ENCODE data around the gene ASB5. TPM values are rescaled to one million over a fixed set of nuclear protein-coding genes. Genes with fewer than 3 reads are reported as not detected.
"Not testable (repeated sequence)": the region's sequence is repeated elsewhere in the genome, so short reads cannot be mapped to it uniquely, and the experiment has no call there.

ASB5 gene
- total RNA-seq, 8 experiments from 2014 or later, result 0.28 to 0.33 TPM; not detected in 6

DNA sequence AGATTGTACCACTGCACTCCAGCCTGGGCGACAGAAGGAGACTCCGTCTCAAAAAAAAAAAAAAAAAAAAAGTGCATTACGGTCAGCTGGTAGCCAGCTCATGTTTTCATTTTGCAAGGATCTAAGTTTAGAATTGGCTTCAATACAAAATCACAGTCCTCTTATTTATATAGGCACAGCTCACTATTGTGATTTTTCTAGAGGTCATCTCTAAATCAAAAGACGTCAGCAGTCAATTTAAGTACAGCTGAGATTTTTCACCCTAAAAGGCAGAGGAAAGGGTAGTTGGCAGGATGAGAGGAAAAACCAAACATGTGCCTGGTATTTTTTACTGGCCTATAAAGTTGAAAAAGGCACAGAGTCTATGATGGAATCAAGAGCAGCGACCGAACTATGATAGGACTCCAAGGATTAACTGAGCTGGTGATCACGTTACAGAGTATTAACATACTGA is 30.8 kb downstream of the ASB5 start:
- WGBS, 10 experiments, result 14 to 100% (median 76%) methylated on average over 2 to 7 of the region's 7 CpGs; no CpG with 5 or more reads in 2 of the 10 experiments
- no peaks in the 10 kb centered on the region for H3K4me1 ChIP-seq (replicated peaks in 1 of 2)
- ATAC-seq (replicated peaks in 6 of 8), result peak in 2 of 8 experiments; percentile 45 to 65
- no peak overlapping the region for H3K4me3 ChIP-seq
- no peak overlapping the region for H3K27ac ChIP-seq
- in situ Hi-C loops (cut with MboI; ENCODE audit: low pct_unique_long_range_greater_than_20kb in 2 of 9, low sequenced_read_pairs in 9 of 9, unreplicated experiment in 9 of 9), result no loop called here

DNA sequence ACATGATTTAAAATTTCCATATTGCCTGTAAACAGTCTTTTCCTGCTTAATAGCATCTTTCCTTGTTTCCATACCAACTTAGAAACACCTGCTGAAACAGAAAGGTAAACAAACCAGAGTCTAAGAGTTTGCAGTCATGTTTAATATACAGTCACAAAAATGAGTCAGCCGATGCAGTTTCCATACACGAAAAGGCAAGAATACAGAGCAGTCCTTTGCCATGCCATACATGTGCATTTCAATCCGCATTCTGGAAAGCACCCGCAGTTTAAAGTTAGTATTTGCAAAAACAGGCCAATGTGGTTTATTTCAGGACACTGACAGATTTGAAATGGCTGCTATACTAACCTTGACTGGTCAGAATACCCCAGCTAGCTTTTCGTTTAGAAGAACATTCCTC is 32.1 kb downstream of the ASB5 start:
- no peak overlapping the region for H3K4me3 ChIP-seq
- WGBS, 10 experiments, result 47 to 93% (median 91%) methylated on average over 2 to 5 of the region's 5 CpGs; no CpG with 5 or more reads in 1 of the 10 experiments
- ATAC-seq (replicated peaks in 6 of 8), result peak in 2 of 8 experiments; percentile 51 to 63
- H3K27ac ChIP-seq, result no peak overlapping the region
- no peaks in the 10 kb centered on the region for H3K4me1 ChIP-seq (replicated peaks in 1 of 2)
- in situ Hi-C loops (cut with MboI; ENCODE audit: low pct_unique_long_range_greater_than_20kb in 2 of 9, low sequenced_read_pairs in 9 of 9, unreplicated experiment in 9 of 9), result no loop called here

DNA sequence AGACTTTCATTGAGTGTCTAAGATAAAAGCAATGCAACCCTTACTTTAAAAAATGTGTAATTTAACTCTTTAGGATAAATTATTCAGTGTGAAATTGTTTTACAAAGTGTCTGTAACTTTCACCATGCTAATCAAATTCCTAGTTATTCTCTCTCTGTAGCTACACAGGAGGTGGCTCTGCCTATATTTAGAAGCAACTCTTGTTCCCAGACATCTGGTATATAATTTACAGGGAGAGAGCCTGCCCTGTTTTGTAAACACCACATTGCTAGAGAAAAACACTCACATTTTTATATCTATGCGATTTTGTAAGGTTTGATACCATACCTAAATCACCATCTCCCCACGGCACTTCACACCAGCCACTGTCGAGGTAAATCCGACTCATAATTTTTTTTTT is 38.2 kb downstream of the ASB5 start:
- 52 to 100% (median 82%) methylated on average over 1 to 4 of the region's 4 CpGs for WGBS, 10 experiments
- in situ Hi-C loops (cut with MboI; ENCODE audit: low pct_unique_long_range_greater_than_20kb in 2 of 9, low sequenced_read_pairs in 9 of 9, unreplicated experiment in 9 of 9), result no loop called here
- H3K27ac ChIP-seq, result no peak overlapping the region
- peak in 3 of 8 experiments; percentile 20 to 75 (median 42) for ATAC-seq (replicated peaks in 6 of 8)
- no peak overlapping the region for H3K4me3 ChIP-seq
- H3K4me1 ChIP-seq (replicated peaks in 1 of 2), result no peaks in the 10 kb centered on the region

GRCh38 chr4:176229645-176230044 is 39.4 kb downstream of the ASB5 start:
- in situ Hi-C loops (cut with MboI; ENCODE audit: low pct_unique_long_range_greater_than_20kb in 2 of 9, low sequenced_read_pairs in 9 of 9, unreplicated experiment in 9 of 9), result no loop called here
- Histone ChIP-seq H3K27ac (no peak overlapping the region), H3K4me3 (no peak overlapping the region), H3K4me1 (replicated peaks in 1 of 2) (no peaks in the 10 kb centered on the region)
- no peak for ATAC-seq (replicated peaks in 6 of 8)
- WGBS, 10 experiments, result 20 to 100% (median 76%) methylated on average over 1 to 4 of the region's 4 CpGs

- ATAC-seq (replicated peaks in 6 of 8), result no peak
- WGBS, 10 experiments, result 0 to 89% (median 47%) methylated on average over 1 to 4 of the region's 5 CpGs; no CpG with 5 or more reads in 4 of the 10 experiments
- in situ Hi-C loops (cut with MboI; ENCODE audit: low pct_unique_long_range_greater_than_20kb in 2 of 9, low sequenced_read_pairs in 9 of 9, unreplicated experiment in 9 of 9), result no loop called here
- Histone ChIP-seq H3K27ac (no peak overlapping the region), H3K4me1 (replicated peaks in 1 of 2) (no peaks in the 10 kb centered on the region), H3K4me3 (no peak overlapping the region)
These were observed 42.3 kb downstream of the ASB5 start for GRCh38 chr4:176226736-176227135.

DNA sequence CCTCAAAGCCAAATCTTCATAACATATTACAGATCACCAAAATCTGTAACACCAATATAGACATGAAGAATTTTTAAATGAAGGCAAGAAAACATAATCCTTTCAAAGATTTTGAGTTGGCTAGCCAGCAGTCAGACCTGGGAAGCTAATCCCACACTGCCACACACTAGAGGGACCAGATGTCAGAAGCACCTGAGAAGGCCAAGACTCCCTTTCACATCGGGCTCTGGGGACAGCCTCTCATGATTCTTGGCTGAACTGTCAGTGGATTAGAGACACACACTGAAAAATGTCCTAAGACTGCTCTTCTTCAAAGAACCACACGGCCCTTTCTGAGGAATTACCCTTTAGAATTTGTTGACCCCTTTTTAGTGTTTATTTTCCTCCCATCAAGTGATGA is 45.5 kb downstream of the ASB5 start:
- no peak overlapping the region for H3K4me3 ChIP-seq
- no peak overlapping the region for H3K27ac ChIP-seq
- H3K4me1 ChIP-seq (replicated peaks in 1 of 2), result no peaks in the 10 kb centered on the region
- no peak for ATAC-seq (replicated peaks in 6 of 8)
- WGBS, 10 experiments, result 30 to 100% (median 88%) methylated on average over 1 to 2 of the region's 2 CpGs; no CpG with 5 or more reads in 5 of the 10 experiments
- in situ Hi-C loops (cut with MboI; ENCODE audit: low pct_unique_long_range_greater_than_20kb in 2 of 9, low sequenced_read_pairs in 9 of 9, unreplicated experiment in 9 of 9), result no loop called here

GRCh38 chr4:176222149-176222548 is 46.9 kb downstream of the ASB5 start:
- ATAC-seq (replicated peaks in 6 of 8), result no peak
- WGBS, 10 experiments, result 20 to 100% (median 84%) methylated on average over 1 to 5 of the region's 5 CpGs
- no peak overlapping the region for H3K4me3 ChIP-seq
- H3K4me1 ChIP-seq (replicated peaks in 1 of 2), result no peaks in the 10 kb centered on the region
- no peak overlapping the region for H3K27ac ChIP-seq
- in situ Hi-C loops (cut with MboI; ENCODE audit: low pct_unique_long_range_greater_than_20kb in 2 of 9, low sequenced_read_pairs in 9 of 9, unreplicated experiment in 9 of 9), result no loop called here

DNA sequence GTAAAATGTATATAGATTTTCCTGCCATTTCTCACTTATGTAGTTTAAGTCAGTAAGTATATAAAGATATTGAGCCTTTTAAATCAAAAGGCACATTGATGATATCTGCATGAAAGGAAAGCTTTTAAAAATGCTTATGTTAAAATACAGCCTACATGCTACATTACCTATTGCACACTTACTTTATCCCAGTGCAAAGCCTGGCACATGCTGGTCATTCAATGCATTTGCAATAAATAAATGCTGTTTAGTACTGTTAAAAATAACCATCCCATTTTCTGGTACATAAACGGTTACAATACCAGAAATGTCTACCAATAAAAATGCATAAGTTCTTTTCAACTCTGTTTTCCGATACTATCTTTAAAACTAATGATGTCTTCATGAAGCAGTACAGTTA is 51.5 kb downstream of the ASB5 start:
- Histone ChIP-seq H3K4me1 (replicated peaks in 1 of 2) (no peaks in the 10 kb centered on the region), H3K4me3 (no peak overlapping the region), H3K27ac (no peak overlapping the region)
- in situ Hi-C loops (cut with MboI; ENCODE audit: low pct_unique_long_range_greater_than_20kb in 2 of 9, low sequenced_read_pairs in 9 of 9, unreplicated experiment in 9 of 9), result no loop called here
- no peak for ATAC-seq (replicated peaks in 6 of 8)
- 26 to 86% (median 58%) methylated on average over 1 to 2 of the region's 2 CpGs for WGBS, 10 experiments

GRCh38 chr4:176212351-176212750 is 56.7 kb downstream of the ASB5 start:
- ATAC-seq (replicated peaks in 6 of 8); in situ Hi-C loops (cut with MboI; ENCODE audit: low pct_unique_long_range_greater_than_20kb in 2 of 9, low sequenced_read_pairs in 9 of 9, unreplicated experiment in 9 of 9); H3K4me1 ChIP-seq (replicated peaks in 1 of 2); H3K4me3 ChIP-seq; H3K27ac ChIP-seq: not testable (repeated sequence)
- 17 to 100% (median 75%) methylated on average over 1 to 3 of the region's 3 CpGs for WGBS, 10 experiments

DNA sequence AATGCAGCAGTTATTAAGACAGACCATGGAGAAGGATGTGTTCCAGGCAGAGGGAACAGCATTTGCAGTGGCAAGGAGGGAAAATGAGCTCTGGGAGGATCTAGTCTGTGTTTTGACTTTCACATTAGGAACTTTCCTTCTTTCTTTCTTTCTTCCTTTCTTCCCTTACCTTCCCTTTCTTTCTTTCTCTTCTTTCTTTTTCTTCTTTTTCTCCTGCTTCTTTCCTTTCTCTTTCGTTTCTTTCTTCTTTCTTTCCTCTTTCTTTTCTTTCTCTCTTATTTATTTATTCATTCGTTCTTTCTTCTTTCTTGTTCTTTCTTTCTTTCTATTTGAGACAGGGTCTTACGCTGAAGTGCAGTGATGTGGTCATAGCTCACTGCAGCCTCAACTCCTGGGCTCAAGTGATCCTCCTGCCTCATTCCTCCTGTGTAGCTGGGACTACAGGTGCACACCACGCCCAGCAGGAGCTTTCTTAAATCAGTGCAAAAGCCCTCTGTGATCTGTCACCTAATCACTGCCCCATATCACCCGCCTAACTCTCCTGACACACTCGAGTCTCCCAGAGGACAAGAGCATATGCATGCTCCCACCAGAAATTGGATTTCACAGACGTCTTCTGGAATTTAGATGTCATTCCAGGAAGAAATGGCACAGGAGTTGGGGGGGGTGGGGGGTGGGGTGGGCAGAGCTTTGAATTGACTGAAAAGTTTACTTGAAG is 58.3 kb downstream of the ASB5 start:
- no peak for ATAC-seq (replicated peaks in 6 of 8)
- Histone ChIP-seq H3K4me3 (no peak overlapping the region), H3K27ac (no peak overlapping the region), H3K4me1 (replicated peaks in 1 of 2) (no peaks in the 10 kb centered on the region)
- in situ Hi-C loops (cut with MboI; ENCODE audit: low pct_unique_long_range_greater_than_20kb in 2 of 9, low sequenced_read_pairs in 9 of 9, unreplicated experiment in 9 of 9), result no loop called here
- 51 to 90% (median 75%) methylated on average over 2 to 6 of the region's 7 CpGs for WGBS, 10 experiments

- ATAC-seq (replicated peaks in 6 of 8), result no peak
- 40 to 100% (median 97%) methylated on average over 1 to 2 of the region's 3 CpGs; no CpG with 5 or more reads in 2 of the 10 experiments for WGBS, 10 experiments
- Histone ChIP-seq H3K27ac (no peak overlapping the region), H3K4me1 (replicated peaks in 1 of 2) (no peaks in the 10 kb centered on the region), H3K4me3 (no peak overlapping the region)
- in situ Hi-C loops (cut with MboI; ENCODE audit: low pct_unique_long_range_greater_than_20kb in 2 of 9, low sequenced_read_pairs in 9 of 9, unreplicated experiment in 9 of 9), result no loop called here
These were observed 58.9 kb downstream of the ASB5 start for GRCh38 chr4:176210101-176210500.

GRCh38 chr4:176209535-176209934 is 59.5 kb downstream of the ASB5 start:
- in situ Hi-C loops (cut with MboI; ENCODE audit: low pct_unique_long_range_greater_than_20kb in 2 of 9, low sequenced_read_pairs in 9 of 9, unreplicated experiment in 9 of 9), result no loop called here
- WGBS, 10 experiments, result 82 to 100% (median 88%) methylated on average over 1 to 4 of the region's 4 CpGs; no CpG with 5 or more reads in 6 of the 10 experiments
- Histone ChIP-seq H3K27ac (no peak overlapping the region), H3K4me3 (no peak overlapping the region), H3K4me1 (replicated peaks in 1 of 2) (no peaks in the 10 kb centered on the region)
- no peak for ATAC-seq (replicated peaks in 6 of 8)

DNA sequence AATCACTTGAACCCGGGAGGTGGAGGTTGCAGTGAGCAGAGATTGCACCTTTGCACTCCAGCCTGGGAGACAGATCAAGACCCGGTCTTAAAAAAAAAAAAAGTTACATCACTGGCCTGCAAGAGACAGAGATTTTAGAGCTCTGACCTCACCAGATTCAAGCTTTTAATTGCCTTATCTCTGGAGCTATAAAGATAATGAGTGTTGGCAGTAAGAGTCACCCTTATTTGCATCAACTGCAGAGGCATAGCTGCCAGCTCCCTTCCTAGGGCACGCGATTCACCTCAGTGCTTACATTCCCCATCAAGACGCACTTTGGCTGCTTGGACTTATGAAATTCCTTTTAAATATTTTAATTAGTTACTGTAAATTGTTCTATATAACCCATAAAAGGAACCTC is 61.2 kb downstream of the ASB5 start:
- Histone ChIP-seq H3K4me3 (no peak overlapping the region), H3K4me1 (replicated peaks in 1 of 2) (no peaks in the 10 kb centered on the region), H3K27ac (no peak overlapping the region)
- in situ Hi-C loops (cut with MboI; ENCODE audit: low pct_unique_long_range_greater_than_20kb in 2 of 9, low sequenced_read_pairs in 9 of 9, unreplicated experiment in 9 of 9), result no loop called here
- WGBS, 10 experiments, result 60 to 100% (median 82%) methylated on average over 1 to 5 of the region's 5 CpGs; no CpG with 5 or more reads in 1 of the 10 experiments
- ATAC-seq (replicated peaks in 6 of 8), result peak in 2 of 8 experiments; percentile 49 to 52

- Histone ChIP-seq H3K27ac (no peak overlapping the region), H3K4me1 (replicated peaks in 1 of 2) (no peaks in the 10 kb centered on the region), H3K4me3 (no peak overlapping the region)
- in situ Hi-C loops (cut with MboI; ENCODE audit: low pct_unique_long_range_greater_than_20kb in 2 of 9, low sequenced_read_pairs in 9 of 9, unreplicated experiment in 9 of 9), result no loop called here
- no peak for ATAC-seq (replicated peaks in 6 of 8)
- WGBS, 10 experiments, result 39 to 75% (median 58%) methylated on average over 2 to 4 of the region's 4 CpGs; no CpG with 5 or more reads in 4 of the 10 experiments
These were observed 63.7 kb downstream of the ASB5 start for GRCh38 chr4:176205299-176205698.

All from motor neuron (in vitro differentiated cells).